Measurements from ENCODE around the gene RTEL1. TPM values are rescaled to one million over a fixed set of nuclear protein-coding genes. Genes with fewer than 3 reads are reported as not detected.

Gene RTEL1
- total and polyA plus RNA-seq, 9 of the 15 experiments (the other 6 are each of a cell fraction or from before 2014, with no cell fraction given), result 0.36 to 61.0 (median 17.9) TPM

DNA sequence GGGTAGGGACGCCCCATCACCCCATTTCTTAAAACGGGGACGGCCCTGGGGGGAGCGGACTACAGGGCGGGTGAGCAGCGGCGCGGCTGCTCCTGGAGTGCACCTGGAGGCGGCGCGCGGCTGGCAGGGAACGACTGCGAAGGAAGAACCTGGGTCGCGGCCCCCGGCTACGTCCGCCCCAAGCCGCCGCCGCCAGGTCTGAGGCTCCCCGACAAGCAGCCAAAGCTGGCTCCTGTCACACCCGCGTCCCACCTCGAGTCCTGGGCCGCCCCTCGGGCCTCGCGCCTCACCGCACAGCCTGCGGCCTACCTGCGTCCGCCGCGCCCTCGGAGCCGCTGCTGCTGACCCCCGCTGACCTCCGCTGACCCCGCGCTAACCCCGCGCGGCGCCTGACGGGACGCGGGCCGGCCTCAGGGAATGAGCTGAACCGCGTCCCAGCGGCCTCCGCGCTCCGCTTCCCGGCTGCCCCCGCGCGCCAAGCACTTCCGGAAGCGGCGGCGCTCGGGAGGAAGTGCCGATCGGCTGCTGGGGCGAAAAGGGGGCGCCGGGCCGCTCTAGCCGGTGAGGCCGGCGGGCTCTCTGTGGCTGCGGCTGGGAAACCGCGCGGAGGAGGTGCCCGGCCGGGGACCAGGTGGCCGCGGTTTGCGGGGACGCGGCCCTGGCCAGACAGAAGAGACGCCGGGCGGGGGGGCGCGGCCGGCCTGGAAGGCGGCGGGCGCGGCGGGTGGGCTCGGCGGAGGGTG lies 49.6 kb downstream of the RTEL1 start, which contains the start of the genes ARFRP1 and ZGPAT (continued):
- TF ChIP-seq NCOA1 (IDR thresholded peaks at IDR 0.05; ENCODE audit: low read depth) (no peak), ZFP1 (CRISPR knock-in tag; IDR thresholded peaks at IDR 0.05) (no peak), ZC3H4 (CRISPR knock-in tag; IDR thresholded peaks at IDR 0.05; ENCODE audit: borderline replicate concordance) (no peak), NR2C1 (IDR thresholded peaks at IDR 0.05) (peak; percentile 98), NR2C1 (tag; IDR thresholded peaks at IDR 0.05) (peak; percentile 98), RBM17 (IDR thresholded peaks at IDR 0.05; ENCODE audit: borderline replicate concordance, low read depth, low read length) (no peak), POLR2H (tag; IDR thresholded peaks at IDR 0.05; ENCODE audit: low read depth) (no peak), ZFP30 (CRISPR knock-in tag; IDR thresholded peaks at IDR 0.05; ENCODE audit: borderline replicate concordance) (no peak), NFXL1 (CRISPR knock-in tag; IDR thresholded peaks at IDR 0.05) (0 out of 2 replicates have a peak, but pooled peaks have one; percentile 11), MBD2 (IDR thresholded peaks at IDR 0.05; ENCODE audit: borderline replicate concordance, low read depth) (peak; percentile 46; the same call in 1 of the 2 replicates), U2AF1 (optimal IDR thresholded peaks at IDR 0.05; ENCODE audit: low read depth, low read length) (peak; percentile 70)
- TF ChIP-seq, protein P1, sequence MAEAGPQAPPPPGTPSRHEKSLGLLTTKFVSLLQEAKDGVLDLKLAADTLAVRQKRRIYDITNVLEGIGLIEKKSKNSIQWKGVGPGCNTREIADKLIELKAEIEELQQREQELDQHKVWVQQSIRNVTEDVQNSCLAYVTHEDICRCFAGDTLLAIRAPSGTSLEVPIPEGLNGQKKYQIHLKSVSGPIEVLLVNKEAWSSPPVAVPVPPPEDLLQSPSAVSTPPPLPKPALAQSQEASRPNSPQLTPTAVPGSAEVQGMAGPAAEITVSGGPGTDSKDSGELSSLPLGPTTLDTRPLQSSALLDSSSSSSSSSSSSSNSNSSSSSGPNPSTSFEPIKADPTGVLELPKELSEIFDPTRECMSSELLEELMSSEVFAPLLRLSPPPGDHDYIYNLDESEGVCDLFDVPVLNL (CRISPR knock-in tag; IDR thresholded peaks at IDR 0.05; ENCODE audit: low read depth), result peak; percentile 77; the same call in 1 of the 2 replicates
- TF ChIP-seq, protein P2, sequence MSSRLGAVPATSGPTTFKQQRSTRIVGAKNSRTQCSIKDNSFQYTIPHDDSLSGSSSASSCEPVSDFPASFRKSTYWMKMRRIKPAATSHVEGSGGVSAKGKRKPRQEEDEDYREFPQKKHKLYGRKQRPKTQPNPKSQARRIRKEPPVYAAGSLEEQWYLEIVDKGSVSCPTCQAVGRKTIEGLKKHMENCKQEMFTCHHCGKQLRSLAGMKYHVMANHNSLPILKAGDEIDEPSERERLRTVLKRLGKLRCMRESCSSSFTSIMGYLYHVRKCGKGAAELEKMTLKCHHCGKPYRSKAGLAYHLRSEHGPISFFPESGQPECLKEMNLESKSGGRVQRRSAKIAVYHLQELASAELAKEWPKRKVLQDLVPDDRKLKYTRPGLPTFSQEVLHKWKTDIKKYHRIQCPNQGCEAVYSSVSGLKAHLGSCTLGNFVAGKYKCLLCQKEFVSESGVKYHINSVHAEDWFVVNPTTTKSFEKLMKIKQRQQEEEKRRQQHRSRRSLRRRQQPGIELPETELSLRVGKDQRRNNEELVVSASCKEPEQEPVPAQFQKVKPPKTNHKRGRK (tag; IDR thresholded peaks at IDR 0.05), result no peak
- TF ChIP-seq, protein P3, sequence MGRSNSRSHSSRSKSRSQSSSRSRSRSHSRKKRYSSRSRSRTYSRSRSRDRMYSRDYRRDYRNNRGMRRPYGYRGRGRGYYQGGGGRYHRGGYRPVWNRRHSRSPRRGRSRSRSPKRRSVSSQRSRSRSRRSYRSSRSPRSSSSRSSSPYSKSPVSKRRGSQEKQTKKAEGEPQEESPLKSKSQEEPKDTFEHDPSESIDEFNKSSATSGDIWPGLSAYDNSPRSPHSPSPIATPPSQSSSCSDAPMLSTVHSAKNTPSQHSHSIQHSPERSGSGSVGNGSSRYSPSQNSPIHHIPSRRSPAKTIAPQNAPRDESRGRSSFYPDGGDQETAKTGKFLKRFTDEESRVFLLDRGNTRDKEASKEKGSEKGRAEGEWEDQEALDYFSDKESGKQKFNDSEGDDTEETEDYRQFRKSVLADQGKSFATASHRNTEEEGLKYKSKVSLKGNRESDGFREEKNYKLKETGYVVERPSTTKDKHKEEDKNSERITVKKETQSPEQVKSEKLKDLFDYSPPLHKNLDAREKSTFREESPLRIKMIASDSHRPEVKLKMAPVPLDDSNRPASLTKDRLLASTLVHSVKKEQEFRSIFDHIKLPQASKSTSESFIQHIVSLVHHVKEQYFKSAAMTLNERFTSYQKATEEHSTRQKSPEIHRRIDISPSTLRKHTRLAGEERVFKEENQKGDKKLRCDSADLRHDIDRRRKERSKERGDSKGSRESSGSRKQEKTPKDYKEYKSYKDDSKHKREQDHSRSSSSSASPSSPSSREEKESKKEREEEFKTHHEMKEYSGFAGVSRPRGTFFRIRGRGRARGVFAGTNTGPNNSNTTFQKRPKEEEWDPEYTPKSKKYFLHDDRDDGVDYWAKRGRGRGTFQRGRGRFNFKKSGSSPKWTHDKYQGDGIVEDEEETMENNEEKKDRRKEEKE (IDR thresholded peaks at IDR 0.05; ENCODE audit: borderline replicate concordance in 1 of 2, control insufficient read depth in 1 of 2, low read depth in 2 of 2, low read length in 1 of 2), result 0 out of 4 replicates have a peak, but pooled peaks of 1 of the 2 experiments have one; percentile 73
- TF ChIP-seq, protein P4, sequence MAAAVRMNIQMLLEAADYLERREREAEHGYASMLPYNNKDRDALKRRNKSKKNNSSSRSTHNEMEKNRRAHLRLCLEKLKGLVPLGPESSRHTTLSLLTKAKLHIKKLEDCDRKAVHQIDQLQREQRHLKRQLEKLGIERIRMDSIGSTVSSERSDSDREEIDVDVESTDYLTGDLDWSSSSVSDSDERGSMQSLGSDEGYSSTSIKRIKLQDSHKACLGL (CRISPR knock-in tag; IDR thresholded peaks at IDR 0.05; ENCODE audit: borderline replicate concordance, poor library complexity, severe bottlenecking), result no peak
- TF ChIP-seq, protein P5, sequence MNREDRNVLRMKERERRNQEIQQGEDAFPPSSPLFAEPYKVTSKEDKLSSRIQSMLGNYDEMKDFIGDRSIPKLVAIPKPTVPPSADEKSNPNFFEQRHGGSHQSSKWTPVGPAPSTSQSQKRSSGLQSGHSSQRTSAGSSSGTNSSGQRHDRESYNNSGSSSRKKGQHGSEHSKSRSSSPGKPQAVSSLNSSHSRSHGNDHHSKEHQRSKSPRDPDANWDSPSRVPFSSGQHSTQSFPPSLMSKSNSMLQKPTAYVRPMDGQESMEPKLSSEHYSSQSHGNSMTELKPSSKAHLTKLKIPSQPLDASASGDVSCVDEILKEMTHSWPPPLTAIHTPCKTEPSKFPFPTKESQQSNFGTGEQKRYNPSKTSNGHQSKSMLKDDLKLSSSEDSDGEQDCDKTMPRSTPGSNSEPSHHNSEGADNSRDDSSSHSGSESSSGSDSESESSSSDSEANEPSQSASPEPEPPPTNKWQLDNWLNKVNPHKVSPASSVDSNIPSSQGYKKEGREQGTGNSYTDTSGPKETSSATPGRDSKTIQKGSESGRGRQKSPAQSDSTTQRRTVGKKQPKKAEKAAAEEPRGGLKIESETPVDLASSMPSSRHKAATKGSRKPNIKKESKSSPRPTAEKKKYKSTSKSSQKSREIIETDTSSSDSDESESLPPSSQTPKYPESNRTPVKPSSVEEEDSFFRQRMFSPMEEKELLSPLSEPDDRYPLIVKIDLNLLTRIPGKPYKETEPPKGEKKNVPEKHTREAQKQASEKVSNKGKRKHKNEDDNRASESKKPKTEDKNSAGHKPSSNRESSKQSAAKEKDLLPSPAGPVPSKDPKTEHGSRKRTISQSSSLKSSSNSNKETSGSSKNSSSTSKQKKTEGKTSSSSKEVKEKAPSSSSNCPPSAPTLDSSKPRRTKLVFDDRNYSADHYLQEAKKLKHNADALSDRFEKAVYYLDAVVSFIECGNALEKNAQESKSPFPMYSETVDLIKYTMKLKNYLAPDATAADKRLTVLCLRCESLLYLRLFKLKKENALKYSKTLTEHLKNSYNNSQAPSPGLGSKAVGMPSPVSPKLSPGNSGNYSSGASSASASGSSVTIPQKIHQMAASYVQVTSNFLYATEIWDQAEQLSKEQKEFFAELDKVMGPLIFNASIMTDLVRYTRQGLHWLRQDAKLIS (CRISPR knock-in tag; IDR thresholded peaks at IDR 0.05), result no peak
